H9 (cell line): ENCODE data around the gene KCNN3. TPM values are rescaled to one million over a fixed set of nuclear protein-coding genes. Genes with fewer than 3 reads are reported as not detected.

Source experiments
- DNase-seq: peaks from one replicate; pipeline ENCODE4 v3.0.0-alpha.2; 2017
- H2AFZ ChIP-seq: one replicate; pipeline ENCODE4 v1.6.1; 2013; ENCODE audit warnings: mild to moderate bottlenecking, low read length, control low read depth, moderate library complexity
- H2AK5ac ChIP-seq: 2 replicates; pipeline ENCODE4 v1.6.1; 2013; ENCODE audit warnings: low read length, control low read depth, mixed read lengths; ENCODE audit not compliant: insufficient read length
- H2BK120ac ChIP-seq: one replicate; pipeline ENCODE4 v1.6.1; 2013; ENCODE audit warnings: low read depth, mild to moderate bottlenecking, low read length, control low read depth, inconsistent platforms; ENCODE audit not compliant: poor library complexity, severe bottlenecking
- H2BK12ac ChIP-seq: 2 replicates; pipeline ENCODE4 v1.6.1; 2013; ENCODE audit warnings: low read length, control low read depth, mixed read lengths, low read depth; ENCODE audit not compliant: insufficient read length
- H2BK15ac ChIP-seq: 2 replicates; pipeline ENCODE4 v1.6.1; 2013; ENCODE audit warnings: low read depth, low read length, control low read depth
- H2BK20ac ChIP-seq: one replicate; pipeline ENCODE4 v1.6.1; 2013; ENCODE audit warnings: low read depth, mild to moderate bottlenecking, low read length, control low read depth, inconsistent platforms; ENCODE audit not compliant: poor library complexity, severe bottlenecking
- H2BK5ac ChIP-seq: 2 replicates; pipeline ENCODE4 v1.6.1; 2013; ENCODE audit warnings: low read length, control low read depth, mixed read lengths; ENCODE audit not compliant: insufficient read length
- H3K14ac ChIP-seq: 2 replicates; pipeline ENCODE4 v1.6.1; 2013; ENCODE audit warnings: low read length, control low read depth; ENCODE audit not compliant: insufficient read depth
- H3K18ac ChIP-seq: 2 replicates; pipeline ENCODE4 v1.6.1; 2013; ENCODE audit warnings: low read depth, mild to moderate bottlenecking, mixed read lengths, low read length, control low read depth; ENCODE audit not compliant: insufficient read length
- H3K23ac ChIP-seq: 2 replicates; pipeline ENCODE4 v1.6.1; 2013; ENCODE audit warnings: low read length, control low read depth, mixed read lengths, low read depth; ENCODE audit not compliant: insufficient read length
- H3K23me2 ChIP-seq: 2 replicates; pipeline ENCODE4 v1.6.1; 2013; ENCODE audit warnings: low read depth, mild to moderate bottlenecking, mixed read lengths, low read length, control low read depth; ENCODE audit not compliant: insufficient read length, poor library complexity, severe bottlenecking
- H3K27ac ChIP-seq: 2 replicates; pipeline ENCODE4 v1.5.1; 2013; ENCODE audit warnings: low read length, control low read depth, mixed read lengths, low read depth; ENCODE audit not compliant: insufficient read length
- H3K27me3 ChIP-seq: 2 replicates; pipeline ENCODE4 v1.6.1; 2013; ENCODE audit warnings: low read length, control low read depth, inconsistent platforms; ENCODE audit not compliant: insufficient read depth
- H3K4ac ChIP-seq: 2 replicates; pipeline ENCODE4 v1.6.1; 2013; ENCODE audit warnings: low read depth, mild to moderate bottlenecking, control low read depth, inconsistent platforms, low read length, moderate library complexity
- H3K4me1 ChIP-seq: 2 replicates; pipeline ENCODE4 v1.6.1; 2013; ENCODE audit warnings: low read length, control low read depth, inconsistent platforms; ENCODE audit not compliant: insufficient read depth
- H3K4me2 ChIP-seq: 2 replicates; pipeline ENCODE4 v1.6.1; 2013; ENCODE audit warnings: low read length, control low read depth, mixed read lengths; ENCODE audit not compliant: insufficient read length, insufficient read depth
- H3K56ac ChIP-seq: 2 replicates; pipeline ENCODE4 v1.6.1; 2013; ENCODE audit warnings: low read depth, mild to moderate bottlenecking, mixed read lengths, low read length, control low read depth; ENCODE audit not compliant: insufficient read length
- H3K79me1 ChIP-seq: 2 replicates; pipeline ENCODE4 v1.6.1; 2013; ENCODE audit warnings: low read depth, mild to moderate bottlenecking, moderate library complexity, low read length, control low read depth, inconsistent platforms; ENCODE audit not compliant: insufficient read depth, poor library complexity, severe bottlenecking
- H3K79me2 ChIP-seq: 2 replicates; pipeline ENCODE4 v1.6.1; 2013; ENCODE audit warnings: low read length, control low read depth, inconsistent platforms; ENCODE audit not compliant: insufficient read depth
- H3K9ac ChIP-seq: 2 replicates; pipeline ENCODE4 v1.6.1; 2013; ENCODE audit warnings: low read length, control low read depth, mixed read lengths; ENCODE audit not compliant: insufficient read length; ENCODE audit errors: extremely low read depth
- H3K9me3 ChIP-seq: one replicate; pipeline ENCODE4 v1.6.1; 2013; ENCODE audit warnings: low read depth, low read length, inconsistent platforms; ENCODE audit not compliant: control insufficient read depth
- H3T11ph ChIP-seq: one replicate; pipeline ENCODE4 v1.6.1; 2013; ENCODE audit warnings: mild to moderate bottlenecking, low read length, control low read depth, inconsistent platforms
- H4K20me1 ChIP-seq: one replicate; pipeline ENCODE4 v1.6.1; 2013; ENCODE audit not compliant: control insufficient read depth, insufficient read length, insufficient read depth
- H4K5ac ChIP-seq: 2 replicates; pipeline ENCODE4 v1.6.1; 2013; ENCODE audit warnings: low read depth, mild to moderate bottlenecking, mixed read lengths, low read length, control low read depth; ENCODE audit not compliant: insufficient read length
- H4K8ac ChIP-seq: replicated peaks from 2 replicates; pipeline ENCODE4 v1.6.1; 2013; ENCODE audit warnings: low read length, control low read depth, mixed read lengths, low read depth; ENCODE audit not compliant: insufficient read length
- H4K91ac ChIP-seq: 2 replicates; pipeline ENCODE4 v1.6.1; 2013; ENCODE audit warnings: low read depth, mild to moderate bottlenecking, moderate library complexity, mixed read lengths, low read length, control low read depth; ENCODE audit not compliant: insufficient read length
- H3K27ac Mint-ChIP-seq, 3 experiments: 2 replicates in 2 of 3; 3 replicates in 1 of 3; pipeline ENCODE4 v1.8.0; 2020 to 2021; ENCODE audit warnings: mixed read lengths in 3 of 3, mild to moderate bottlenecking in 1 of 3, moderate library complexity in 1 of 3
- H3K27me3 Mint-ChIP-seq: 2 replicates; pipeline ENCODE4 v1.8.0; 2021; ENCODE audit warnings: low read depth, mild to moderate bottlenecking, moderate library complexity, mixed read lengths
- H3K36me3 Mint-ChIP-seq, 3 experiments: 2 replicates in 2 of 3; 3 replicates in 1 of 3; pipeline ENCODE4 v1.8.0; 2020 to 2021; ENCODE audit warnings: low read depth in 3 of 3, mixed read lengths in 3 of 3; ENCODE audit not compliant: insufficient read depth in 1 of 3
- H3K4me1 Mint-ChIP-seq, 2 experiments: 2 replicates each; pipeline ENCODE4 v1.8.0; 2020; ENCODE audit warnings: mixed read lengths in 2 of 2
- H3K4me3 Mint-ChIP-seq, 2 experiments: 2 replicates in 1 of 2; 3 replicates in 1 of 2; pipeline ENCODE4 v1.8.0; 2020 to 2021; ENCODE audit warnings: mild to moderate bottlenecking in 2 of 2, mixed read lengths in 2 of 2, moderate library complexity in 1 of 2
- H3K9me3 Mint-ChIP-seq, 2 experiments: 2 replicates in 1 of 2; 3 replicates in 1 of 2; pipeline ENCODE4 v1.8.0; 2020; ENCODE audit warnings: mild to moderate bottlenecking in 2 of 2, mixed read lengths in 2 of 2, moderate library complexity in 1 of 2
- WGBS: extraction: QIAGEN DNeasy Blood & Tissue Kit; methylation state at CpG from one replicate; pipeline ENCODE4 v1.1.7; 2013; ENCODE audit warnings: missing lambda C conversion rate, low lambda C conversion rate, mixed read lengths; ENCODE audit not compliant: insufficient read length; ENCODE audit errors: extremely low coverage; 5-methylcytosine and 5-hydroxymethylcytosine counted together
- total RNA-seq: library from RNA; stranded (reverse); gene quantifications from 2 replicates; pipeline ENCODE4 v1.2.1, GENCODE V29; 2021
- TF ChIP-seq, protein P1 (sequence below): fragments of 200-600 bp; sonication (generic); conservative IDR thresholded peaks from 3 replicates; pipeline ENCODE4 v1.8.0; 2021; ENCODE audit warnings: antibody characterized with exemption, mild to moderate bottlenecking

The KCNN3 gene
- total RNA-seq, 1 experiment from 2014 or later, result 0.83 TPM

DNA sequence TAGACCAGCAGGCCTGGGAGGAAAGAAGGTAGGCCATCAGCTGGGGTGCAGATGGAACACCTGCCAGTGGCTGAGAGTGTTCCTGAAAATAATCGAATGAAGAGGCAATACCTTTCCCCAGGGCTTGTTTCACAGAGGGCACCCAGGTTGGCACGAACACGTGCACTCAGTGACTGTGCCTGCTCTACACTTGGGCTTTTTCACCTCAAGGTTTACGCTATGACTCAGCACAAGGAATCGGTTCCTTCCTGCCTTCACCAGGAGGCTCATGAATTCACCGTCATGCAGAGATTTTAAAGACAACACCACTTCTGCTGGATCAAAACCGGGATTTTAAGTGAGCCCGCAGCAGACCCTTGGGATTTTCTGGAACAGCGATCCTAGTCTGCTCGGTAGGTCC is 143.6 kb downstream of the KCNN3 start:
- Histone ChIP-seq H3K27ac (no peak overlapping the region), H3K23me2 (no peaks in the 10 kb centered on the region), H4K91ac (no peak overlapping the region), H4K5ac (no peak overlapping the region), H3K9ac (no peak overlapping the region), H2BK5ac (no peak overlapping the region), H4K20me1 (no peaks in the 10 kb centered on the region), H3K56ac (no peak overlapping the region), H3K9me3 (no peaks in the 10 kb centered on the region), H3K4me2 (no peak overlapping the region), H3T11ph (no peak overlapping the region), H3K4me1 (peaks cover 9% of the 10 kb centered on the region; the same call in 1 of the 2 replicates), H3K27me3 (no peaks in the 10 kb centered on the region), H3K18ac (peak overlapping the region; percentile 50), H2BK120ac (no peak overlapping the region), H3K23ac (no peak overlapping the region), H3K79me2 (no peaks in the 10 kb centered on the region), H2BK15ac (no peak overlapping the region), H3K4ac (no peak overlapping the region), H2AFZ (no peak overlapping the region), H3K79me1 (no peaks in the 10 kb centered on the region), H2AK5ac (no peak overlapping the region), H2BK12ac (no peak overlapping the region), H2BK20ac (no peak overlapping the region), H3K14ac (peak overlapping the region; percentile 8; the same call in 1 of the 2 replicates), H4K8ac (no peak overlapping the region)
- Mint-ChIP-seq H3K9me3 (no peaks in the 10 kb centered on the region), H3K4me1 (peaks cover 41 to 43% of the 10 kb centered on the region in 2 experiments), H3K27ac (peak overlapping the region in 1 of 3 experiments; percentile 68; a peak in 2 of 7 replicates), H3K4me3 (no peak overlapping the region), H3K27me3 (peaks cover 3% of the 10 kb centered on the region), H3K36me3 (no peaks in the 10 kb centered on the region)
- DNase-seq, result no peak
- TF ChIP-seq, protein P1, sequence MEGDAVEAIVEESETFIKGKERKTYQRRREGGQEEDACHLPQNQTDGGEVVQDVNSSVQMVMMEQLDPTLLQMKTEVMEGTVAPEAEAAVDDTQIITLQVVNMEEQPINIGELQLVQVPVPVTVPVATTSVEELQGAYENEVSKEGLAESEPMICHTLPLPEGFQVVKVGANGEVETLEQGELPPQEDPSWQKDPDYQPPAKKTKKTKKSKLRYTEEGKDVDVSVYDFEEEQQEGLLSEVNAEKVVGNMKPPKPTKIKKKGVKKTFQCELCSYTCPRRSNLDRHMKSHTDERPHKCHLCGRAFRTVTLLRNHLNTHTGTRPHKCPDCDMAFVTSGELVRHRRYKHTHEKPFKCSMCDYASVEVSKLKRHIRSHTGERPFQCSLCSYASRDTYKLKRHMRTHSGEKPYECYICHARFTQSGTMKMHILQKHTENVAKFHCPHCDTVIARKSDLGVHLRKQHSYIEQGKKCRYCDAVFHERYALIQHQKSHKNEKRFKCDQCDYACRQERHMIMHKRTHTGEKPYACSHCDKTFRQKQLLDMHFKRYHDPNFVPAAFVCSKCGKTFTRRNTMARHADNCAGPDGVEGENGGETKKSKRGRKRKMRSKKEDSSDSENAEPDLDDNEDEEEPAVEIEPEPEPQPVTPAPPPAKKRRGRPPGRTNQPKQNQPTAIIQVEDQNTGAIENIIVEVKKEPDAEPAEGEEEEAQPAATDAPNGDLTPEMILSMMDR, result no peak
- WGBS, result no CpG with 5 or more reads among the region's 10 CpGs
